ENCODE measurements around the gene SPON1.

SPON1 gene

DNA sequence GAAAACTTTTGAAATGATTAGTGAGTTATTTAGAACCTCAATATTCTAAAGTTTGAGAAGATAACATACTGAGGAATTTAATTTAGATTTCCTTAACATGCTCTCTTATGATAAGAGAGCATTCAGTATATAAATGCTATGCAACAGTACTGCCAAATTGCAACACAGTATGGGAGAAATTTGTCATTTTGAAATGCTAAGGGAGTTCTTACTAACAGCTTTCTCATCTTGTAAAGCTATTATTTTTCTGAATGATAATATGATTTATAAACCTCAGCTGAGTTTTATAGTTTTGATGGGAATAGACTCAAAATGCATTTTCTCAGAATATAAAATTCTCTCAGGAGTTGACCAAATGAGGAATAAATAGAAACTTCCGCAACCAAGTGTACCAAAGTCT is 108.4 kb downstream of the SPON1 start:
- no peak overlapping the region for H3K9ac ChIP-seq (ENCODE audit: low read depth, low read length, poor library complexity, severe bottlenecking)
- H3K4me1 ChIP-seq (ENCODE audit: insufficient read depth, low read length, poor library complexity, severe bottlenecking): peaks cover 33% of the 10 kb centered on the region
- TF ChIP-seq EZH2phosphoT487 (IDR thresholded peaks at IDR 0.05; ENCODE audit: borderline replicate concordance): no peak
- TF ChIP-seq, protein P1, sequence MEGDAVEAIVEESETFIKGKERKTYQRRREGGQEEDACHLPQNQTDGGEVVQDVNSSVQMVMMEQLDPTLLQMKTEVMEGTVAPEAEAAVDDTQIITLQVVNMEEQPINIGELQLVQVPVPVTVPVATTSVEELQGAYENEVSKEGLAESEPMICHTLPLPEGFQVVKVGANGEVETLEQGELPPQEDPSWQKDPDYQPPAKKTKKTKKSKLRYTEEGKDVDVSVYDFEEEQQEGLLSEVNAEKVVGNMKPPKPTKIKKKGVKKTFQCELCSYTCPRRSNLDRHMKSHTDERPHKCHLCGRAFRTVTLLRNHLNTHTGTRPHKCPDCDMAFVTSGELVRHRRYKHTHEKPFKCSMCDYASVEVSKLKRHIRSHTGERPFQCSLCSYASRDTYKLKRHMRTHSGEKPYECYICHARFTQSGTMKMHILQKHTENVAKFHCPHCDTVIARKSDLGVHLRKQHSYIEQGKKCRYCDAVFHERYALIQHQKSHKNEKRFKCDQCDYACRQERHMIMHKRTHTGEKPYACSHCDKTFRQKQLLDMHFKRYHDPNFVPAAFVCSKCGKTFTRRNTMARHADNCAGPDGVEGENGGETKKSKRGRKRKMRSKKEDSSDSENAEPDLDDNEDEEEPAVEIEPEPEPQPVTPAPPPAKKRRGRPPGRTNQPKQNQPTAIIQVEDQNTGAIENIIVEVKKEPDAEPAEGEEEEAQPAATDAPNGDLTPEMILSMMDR (conservative IDR thresholded peaks at IDR 0.05; ENCODE audit: low read length): no peak
- H3K79me2 ChIP-seq (ENCODE audit: insufficient read depth, low read length): no peaks in the 10 kb centered on the region
- H3K4me2 ChIP-seq (ENCODE audit: low read depth, low read length, poor library complexity, severe bottlenecking): no peak overlapping the region
- H3K36me3 ChIP-seq (ENCODE audit: insufficient read depth, low read length): no peaks in the 10 kb centered on the region
- no peak overlapping the region for H2AFZ ChIP-seq (ENCODE audit: low read length)
- no peak overlapping the region for H3K4me3 ChIP-seq (ENCODE audit: low read length, poor library complexity, severe bottlenecking)
- no peaks in the 10 kb centered on the region for H3F3A ChIP-seq (ENCODE audit: low read depth)
- H3K27me3 ChIP-seq (ENCODE audit: insufficient read depth, low read length, poor library complexity, severe bottlenecking): no peaks in the 10 kb centered on the region
- H4K20me1 ChIP-seq (ENCODE audit: insufficient read depth, low read length, poor library complexity, severe bottlenecking): no peaks in the 10 kb centered on the region
- no peaks in the 10 kb centered on the region for H3K9me2 ChIP-seq (replicated peaks; ENCODE audit: low read depth, low read length)
- H3K9me3 ChIP-seq (ENCODE audit: insufficient read depth, low read depth, low read length): no peaks in the 10 kb centered on the region

DNA sequence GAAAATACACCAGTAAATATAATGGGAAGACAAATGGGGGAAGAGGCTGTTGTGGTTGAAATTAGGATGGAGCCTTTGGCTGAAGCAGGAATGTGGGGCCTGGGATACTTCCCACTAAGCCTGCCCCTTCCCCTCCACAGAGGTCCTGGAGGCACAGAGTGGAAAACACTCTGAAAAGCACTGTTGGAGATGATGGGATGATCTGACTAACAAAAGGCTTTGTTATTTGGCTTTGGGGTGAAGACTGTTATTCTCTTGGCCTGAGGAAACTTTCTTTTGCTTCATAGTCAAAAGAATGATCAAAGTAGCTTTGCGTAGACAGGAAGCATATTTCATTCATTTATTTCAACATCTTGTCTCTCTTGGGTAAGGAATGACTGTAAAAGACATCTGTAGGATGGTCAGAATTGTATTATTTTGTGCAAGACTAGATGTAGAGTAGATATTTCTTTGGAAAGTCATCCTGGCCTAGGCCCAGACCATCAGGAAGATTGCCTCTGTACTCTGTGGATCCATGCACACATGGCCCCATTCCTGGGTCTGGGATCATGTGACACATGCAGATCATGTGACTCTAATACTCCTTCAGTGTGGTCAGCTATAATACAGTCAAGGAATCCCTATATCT is 111.4 kb downstream of the SPON1 start:
- H3K79me2 ChIP-seq (ENCODE audit: insufficient read depth, low read length): no peaks in the 10 kb centered on the region
- H3K36me3 ChIP-seq (ENCODE audit: insufficient read depth, low read length): no peaks in the 10 kb centered on the region
- H3K9ac ChIP-seq (ENCODE audit: low read depth, low read length, poor library complexity, severe bottlenecking): no peak overlapping the region
- no peaks in the 10 kb centered on the region for H4K20me1 ChIP-seq (ENCODE audit: insufficient read depth, low read length, poor library complexity, severe bottlenecking)
- peak overlapping the region; percentile 4; the same call in 1 of the 2 replicates for H2AFZ ChIP-seq (ENCODE audit: low read length)
- no peaks in the 10 kb centered on the region for H3K27me3 ChIP-seq (ENCODE audit: insufficient read depth, low read length, poor library complexity, severe bottlenecking)
- peaks cover 58% of the 10 kb centered on the region for H3K4me1 ChIP-seq (ENCODE audit: insufficient read depth, low read length, poor library complexity, severe bottlenecking)
- no peak overlapping the region for H3K4me3 ChIP-seq (ENCODE audit: low read length, poor library complexity, severe bottlenecking)
- peak overlapping the region; percentile 65 for H3K4me2 ChIP-seq (ENCODE audit: low read depth, low read length, poor library complexity, severe bottlenecking)
- TF ChIP-seq EZH2phosphoT487 (IDR thresholded peaks at IDR 0.05; ENCODE audit: borderline replicate concordance): no peak
- TF ChIP-seq, protein P1 (conservative IDR thresholded peaks at IDR 0.05; ENCODE audit: low read length): no peak
- no peaks in the 10 kb centered on the region for H3F3A ChIP-seq (ENCODE audit: low read depth)
- no peaks in the 10 kb centered on the region for H3K9me3 ChIP-seq (ENCODE audit: insufficient read depth, low read depth, low read length)
- no peaks in the 10 kb centered on the region for H3K9me2 ChIP-seq (replicated peaks; ENCODE audit: low read depth, low read length)

DNA sequence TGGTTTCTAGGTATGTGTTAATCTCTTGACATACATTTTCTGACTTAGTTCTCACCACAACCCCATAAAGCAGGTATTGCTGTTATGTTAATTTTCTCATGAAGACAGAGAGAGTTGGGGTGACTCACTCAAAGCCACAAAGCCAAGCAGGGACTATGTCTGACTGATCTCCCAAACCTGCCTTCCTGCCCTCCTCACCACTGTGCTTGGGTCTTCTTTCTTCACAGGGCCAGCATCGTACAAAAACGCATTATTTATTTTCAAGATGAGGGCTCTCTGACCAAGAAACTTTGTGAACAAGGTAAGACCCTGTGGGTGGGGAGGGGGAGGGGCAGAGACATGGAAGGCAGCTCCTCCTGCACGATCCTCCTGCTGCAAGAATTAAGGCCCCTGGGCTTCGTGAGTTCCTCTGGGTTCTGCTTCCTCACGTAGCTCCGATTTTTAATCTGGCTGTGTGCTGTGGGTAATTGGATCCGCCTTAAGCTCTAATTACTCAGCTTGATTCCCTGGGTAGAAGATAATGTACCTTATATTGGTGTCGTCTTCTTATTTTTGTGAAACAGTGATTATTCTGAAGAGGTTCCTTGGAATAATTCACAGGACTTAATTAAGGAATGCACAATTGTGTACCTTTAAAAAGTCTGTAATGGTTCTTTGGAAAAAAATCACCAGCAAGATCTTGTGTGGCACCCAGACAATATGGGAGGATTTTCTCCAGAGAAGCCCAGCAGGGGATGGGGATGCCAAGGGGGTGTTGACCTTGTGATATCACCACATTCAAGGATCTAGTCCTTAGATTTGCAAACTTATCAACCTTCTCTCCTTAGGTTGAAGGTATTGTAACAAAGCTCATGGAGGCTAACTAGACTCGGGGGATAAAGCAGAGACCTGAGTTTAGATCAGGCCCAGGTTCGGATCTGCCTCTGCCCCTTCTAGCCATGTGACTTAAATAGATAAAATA is 112.9 kb downstream of the SPON1 start:
- H3K9me2 ChIP-seq (replicated peaks; ENCODE audit: low read depth, low read length): no peaks in the 10 kb centered on the region
- H3K79me2 ChIP-seq (ENCODE audit: insufficient read depth, low read length): no peaks in the 10 kb centered on the region
- no peaks in the 10 kb centered on the region for H3K9me3 ChIP-seq (ENCODE audit: insufficient read depth, low read depth, low read length)
- no peaks in the 10 kb centered on the region for H3K36me3 ChIP-seq (ENCODE audit: insufficient read depth, low read length)
- no peaks in the 10 kb centered on the region for H3K27me3 ChIP-seq (ENCODE audit: insufficient read depth, low read length, poor library complexity, severe bottlenecking)
- H3K4me2 ChIP-seq (ENCODE audit: low read depth, low read length, poor library complexity, severe bottlenecking): peak overlapping the region; percentile 65
- no peaks in the 10 kb centered on the region for H4K20me1 ChIP-seq (ENCODE audit: insufficient read depth, low read length, poor library complexity, severe bottlenecking)
- no peaks in the 10 kb centered on the region for H3F3A ChIP-seq (ENCODE audit: low read depth)
- TF ChIP-seq, protein P1 (conservative IDR thresholded peaks at IDR 0.05; ENCODE audit: low read length): no peak
- TF ChIP-seq EZH2phosphoT487 (IDR thresholded peaks at IDR 0.05; ENCODE audit: borderline replicate concordance): no peak
- H3K4me1 ChIP-seq (ENCODE audit: insufficient read depth, low read length, poor library complexity, severe bottlenecking): peaks cover 67% of the 10 kb centered on the region
- H3K9ac ChIP-seq (ENCODE audit: low read depth, low read length, poor library complexity, severe bottlenecking): peak overlapping the region; percentile 23
- no peak overlapping the region for H2AFZ ChIP-seq (ENCODE audit: low read length)
- peak overlapping the region; percentile 48 for H3K4me3 ChIP-seq (ENCODE audit: low read length, poor library complexity, severe bottlenecking)

All from Loucy (cell line).